HepG2 (cell line): ENCODE results near the gene PARK7. TPM values are rescaled to one million over a fixed set of nuclear protein-coding genes. Genes with fewer than 3 reads are reported as not detected.
A peak's percentile ranks its signal among the peaks of the same experiment; 100 is the strongest.

ENCODE experiments used
- ATAC-seq: fragments of 200-7000 bp; cut with Tn5 transposase; 3 replicates; pipeline ENCODE4 v1.9.1; 2020; ENCODE audit warnings: mild to moderate bottlenecking, moderate library complexity
- BruUV-seq: library from RNA; stranded (reverse); fragments of 400-500 nt; replicated peaks from 2 replicates; lab custom pipeline; 2021; lab: Mats Ljungman, UMichigan
- CTCF ChIA-PET: fragments of 300-600 bp; formaldehyde crosslinking; extraction: SDS; loops from one replicate; lab custom pipeline; 2021; ENCODE audit warnings: low total read pairs, inconsistent platforms, low intra/inter-chr PET ratio; lab: Yijun Ruan, JAX
- POLR2A ChIA-PET: fragments of 350-600 bp; sonication (Branson Sonifier 250); formaldehyde crosslinking; loops from one replicate; lab custom pipeline; 2020; ENCODE audit warnings: antibody characterized with exemption, inconsistent platforms; lab: Yijun Ruan, JAX
- DNase-seq: peaks from one replicate; pipeline ENCODE4 v3.0.0-alpha.2; 2015; ENCODE audit warnings: low spot score
- FAIRE-seq: peaks from 3 replicates; lab custom pipeline; 2011; peaks lifted over from hg19 to GRCh38; lab: Jason Lieb, UNC
- H2AFZ ChIP-seq: one replicate; pipeline ENCODE4 v1.6.1; 2011; ENCODE audit warnings: low read length, inconsistent platforms
- H3K27ac ChIP-seq: fragments of 300-600 bp; 3 replicates; pipeline ENCODE4 v1.8.0; 2011; ENCODE audit warnings: mixed run types, mild to moderate bottlenecking, mixed read lengths, low read length, inconsistent platforms; ENCODE audit not compliant: insufficient read depth; ENCODE audit errors: extremely low read length
- H3K27me3 ChIP-seq, 2 experiments: fragments of 200-600 bp in 1 of 2; 2 replicates in 1 of 2; 3 replicates in 1 of 2; pipeline versions ENCODE4 v1.6.0 to v1.8.0; 2011; ENCODE audit warnings: low read length in 2 of 2, mild to moderate bottlenecking in 2 of 2, moderate library complexity in 2 of 2, inconsistent platforms in 1 of 2; ENCODE audit not compliant: insufficient read depth in 2 of 2, control insufficient read depth in 1 of 2
- H3K36me3 ChIP-seq, 2 experiments: fragments of 200-600 bp in 1 of 2; replicated peaks in 1 of 2; 2 replicates in 1 of 2; 3 replicates in 1 of 2; pipeline versions ENCODE4 v1.5.1 to v1.8.0; 2011; ENCODE audit warnings: low read length in 2 of 2, inconsistent platforms in 1 of 2; ENCODE audit not compliant: insufficient read depth in 2 of 2, control insufficient read depth in 1 of 2
- H3K4me1 ChIP-seq: 2 replicates; pipeline ENCODE4 v1.5.1; 2012; ENCODE audit warnings: low read length, inconsistent platforms; ENCODE audit not compliant: insufficient read depth
- H3K4me2 ChIP-seq: 2 replicates; pipeline ENCODE4 v1.6.0; 2011; ENCODE audit warnings: low read depth, low read length, inconsistent platforms
- H3K4me3 ChIP-seq, 3 experiments: fragments of 200-600 bp in 1 of 3; sonication (generic), shearing (Covaris generic) in 1 of 3; replicated peaks in 1 of 3; 2 replicates each; pipeline ENCODE4 v1.5.1; 2011 to 2016; ENCODE audit warnings: low read length in 3 of 3, inconsistent platforms in 2 of 3, low read depth in 2 of 3, mild to moderate bottlenecking in 2 of 3, control low read depth in 1 of 3, mixed read lengths in 1 of 3; ENCODE audit not compliant: insufficient read depth in 1 of 3
- H3K79me2 ChIP-seq: one replicate; pipeline ENCODE4 v1.6.1; 2011; ENCODE audit warnings: low read length, inconsistent platforms; ENCODE audit not compliant: insufficient read depth
- H3K9ac ChIP-seq: 2 replicates; pipeline ENCODE4 v1.6.0; 2011; ENCODE audit warnings: mild to moderate bottlenecking, low read depth, low read length, inconsistent platforms; ENCODE audit not compliant: insufficient read depth
- H3K9me3 ChIP-seq: 2 replicates; pipeline ENCODE4 v1.5.1; 2012; ENCODE audit warnings: mild to moderate bottlenecking, low read length
- H4K20me1 ChIP-seq: 2 replicates; pipeline ENCODE4 v1.6.0; 2011; ENCODE audit warnings: inconsistent platforms, mild to moderate bottlenecking, low read length, moderate library complexity; ENCODE audit not compliant: insufficient read depth
- ASH2L ChIP-seq: fragments of 300-600, 200-600 bp; sonication (generic); IDR thresholded peaks from 2 replicates; pipeline ENCODE4 v1.7.0; 2017; ENCODE audit warnings: low read depth, mild to moderate bottlenecking, moderate library complexity, mixed read lengths, low read length; ENCODE audit not compliant: insufficient read length
- KDM6A ChIP-seq: IDR thresholded peaks from 2 replicates; pipeline ENCODE4 v1.6.1; 2016; ENCODE audit warnings: low read depth
- RBFOX2 ChIP-seq: fragments of 200-400 bp; formaldehyde crosslinking; IDR thresholded peaks from 2 replicates; pipeline ENCODE4 v1.6.1; 2017; ENCODE audit warnings: low read depth, mild to moderate bottlenecking, low read length
- REST ChIP-seq, 2 experiments: IDR thresholded peaks; 2 replicates each; pipeline ENCODE4 v1.6.1; 2011 to 2012; ENCODE audit warnings: low read length in 2 of 2, borderline replicate concordance in 1 of 2, low read depth in 1 of 2, mild to moderate bottlenecking in 1 of 2, moderate library complexity in 1 of 2
- SOX13 ChIP-seq, 3 experiments: fragments of 450-650 bp in 1 of 3; sonication (generic) in 1 of 3; formaldehyde crosslinking in 1 of 3; IDR thresholded peaks in 2 of 3; conservative IDR thresholded peaks in 1 of 3; 2 replicates each; pipeline versions ENCODE4 v1.5.0 to v1.6.1; 2016 to 2020; ENCODE audit warnings: antibody characterized with exemption in 1 of 3, mild to moderate bottlenecking in 1 of 3, missing compliant biosample characterization in 1 of 3, missing genetic modification reagents in 1 of 3, moderate library complexity in 1 of 3
- SP1 ChIP-seq, 2 experiments: fragments of 450-650 bp in 1 of 2; sonication (generic) in 1 of 2; formaldehyde crosslinking in 1 of 2; IDR thresholded peaks; 2 replicates each; pipeline versions ENCODE4 v1.4.0 to v1.6.1; 2016 to 2020; ENCODE audit warnings: missing genetic modification reagents in 1 of 2
- SRSF4 ChIP-seq: fragments of 200-400 bp; formaldehyde crosslinking; IDR thresholded peaks from one replicate; pipeline ENCODE4 v1.6.1; 2018; ENCODE audit warnings: mild to moderate bottlenecking, low read depth, low read length, moderate library complexity; ENCODE audit not compliant: poor library complexity, severe bottlenecking
- SSRP1 ChIP-seq: IDR thresholded peaks from 2 replicates; pipeline ENCODE4 v1.6.1; 2016; ENCODE audit warnings: control low read depth
- ZC3H4 ChIP-seq: sonication (generic); formaldehyde crosslinking; IDR thresholded peaks from 2 replicates; pipeline ENCODE4 v1.4.0; 2020; ENCODE audit warnings: missing genetic modification reagents, borderline replicate concordance
- ZNF83 ChIP-seq: sonication (generic); formaldehyde crosslinking; IDR thresholded peaks from 2 replicates; pipeline ENCODE4 v1.4.0; 2020; ENCODE audit warnings: missing genetic modification reagents, mild to moderate bottlenecking, borderline replicate concordance
- WGBS: methylation state at CpG from one replicate; pipeline ENCODE4 v1.1.6; 2017; ENCODE audit warnings: low lambda C conversion rate; 5-methylcytosine and 5-hydroxymethylcytosine counted together
- in situ Hi-C: cut with HindIII; loops from 2 replicates; pipeline ENCODE4 v1.10.0; 2017; ENCODE audit warnings: low pct_unique_long_range_greater_than_20kb; ENCODE audit not compliant: extremely low pct_ligation_motif_present
- intact Hi-C: fragments of 100-400 bp; cut with micrococcal nuclease; formaldehyde crosslinking; loops from one replicate; pipeline ENCODE4 v1.10.0; 2022; ENCODE audit not compliant: unreplicated experiment
- polyA plus RNA-seq, 8 experiments: library from polyadenylated mRNA; depleted of rRNA in 3 of 8; stranded (reverse) in 7 of 8; unstranded in 1 of 8; fragments of >200 nt; fragmentation: Illumina TruSeq in 4 of 8; extraction: Trizol in 4 of 8; gene quantifications; 2 replicates each; pipeline versions ENCODE4 v1.2.1 to v1.2.3, GENCODE V29; 2011 to 2016; ENCODE audit warnings: low read depth in 4 of 8, missing spikeins in 1 of 8, mixed read lengths in 1 of 8; ENCODE audit not compliant: insufficient read depth in 1 of 8
- total RNA-seq, 5 experiments: library from RNA; depleted of rRNA; stranded (reverse); fragments of >200 nt; fragmentation: Illumina TruSeq; extraction: Trizol; gene quantifications; 2 replicates each; pipeline ENCODE4 v1.2.3, GENCODE V29; 2016; ENCODE audit warnings: low read depth in 1 of 5
- TF ChIP-seq, protein P1 (sequence below): sonication (generic); formaldehyde crosslinking; IDR thresholded peaks from 2 replicates; pipeline ENCODE4 v1.4.0; 2020; ENCODE audit warnings: missing genetic modification reagents, borderline replicate concordance

PARK7 gene
- total and polyA plus RNA-seq, 2 of the 13 experiments (the other 11 are each of a cell fraction or from before 2014, with no cell fraction given): 212 to 296 TPM

- TF ChIP-seq KDM6A (CRISPR knock-in tag): no peak
- no peak for TF ChIP-seq ZNF83 (CRISPR knock-in tag)
Measured at GRCh38 chr1:8016895-8017241, 55.4 kb downstream of the PARK7 start (continued).

GRCh38 chr1:8017495-8018197, 56.1 kb downstream of the PARK7 start:
- peak overlapping the region; percentile 63 for H3K4me2 ChIP-seq
- peak overlapping the region; percentile 23; the same call in 1 of the 2 replicates for H3K9ac ChIP-seq
- ATAC-seq: peak; percentile 16; the same call in 2 of the 3 replicates
- peaks cover 96% of the 10 kb centered on the region for H3K79me2 ChIP-seq
- no peaks in the 10 kb centered on the region for H3K9me3 ChIP-seq
- peaks cover 18 to 60% of the 10 kb centered on the region in 2 experiments for H3K36me3 ChIP-seq
- WGBS: 9% methylated on average over 5 of the region's 5 CpGs
- peak overlapping the region; percentile 60 for H3K27ac ChIP-seq
- H4K20me1 ChIP-seq: peaks cover 100% of the 10 kb centered on the region
- ChIA-PET CTCF (no interaction called here), POLR2A (interaction anchor here (0.7 to 6.9 kb wide), 10 partner anchors 10 to 298 kb away, joined by 3 to 99 read pairs (median 8); partner anchors contain the start of gene ERRFI1)
- peaks cover 83% of the 10 kb centered on the region for H3K4me1 ChIP-seq
- H3K27me3 ChIP-seq: no peaks in the 10 kb centered on the region; a peak in 1 of 5 replicates
- in situ Hi-C loops (loop anchor here (10.0 kb wide), 1 partner anchor 297 kb away; the partner anchor contains the start of gene SLC45A1), intact Hi-C loops (no loop called here)
- H2AFZ ChIP-seq: no peak overlapping the region
- peak overlapping the region; percentile 14 to 94 (median 23); a peak in 5 of 6 replicates for H3K4me3 ChIP-seq
- no TSS peak for BruUV-seq
- DNase-seq: peak; percentile 85
- no peak for FAIRE-seq
- TF ChIP-seq SP1 (IDR thresholded peaks at IDR 0.05): no peak
- no peak for TF ChIP-seq SP1 (CRISPR knock-in tag; IDR thresholded peaks at IDR 0.05)
- peak; percentile 83 for TF ChIP-seq SRSF4
- TF ChIP-seq, protein P1, sequence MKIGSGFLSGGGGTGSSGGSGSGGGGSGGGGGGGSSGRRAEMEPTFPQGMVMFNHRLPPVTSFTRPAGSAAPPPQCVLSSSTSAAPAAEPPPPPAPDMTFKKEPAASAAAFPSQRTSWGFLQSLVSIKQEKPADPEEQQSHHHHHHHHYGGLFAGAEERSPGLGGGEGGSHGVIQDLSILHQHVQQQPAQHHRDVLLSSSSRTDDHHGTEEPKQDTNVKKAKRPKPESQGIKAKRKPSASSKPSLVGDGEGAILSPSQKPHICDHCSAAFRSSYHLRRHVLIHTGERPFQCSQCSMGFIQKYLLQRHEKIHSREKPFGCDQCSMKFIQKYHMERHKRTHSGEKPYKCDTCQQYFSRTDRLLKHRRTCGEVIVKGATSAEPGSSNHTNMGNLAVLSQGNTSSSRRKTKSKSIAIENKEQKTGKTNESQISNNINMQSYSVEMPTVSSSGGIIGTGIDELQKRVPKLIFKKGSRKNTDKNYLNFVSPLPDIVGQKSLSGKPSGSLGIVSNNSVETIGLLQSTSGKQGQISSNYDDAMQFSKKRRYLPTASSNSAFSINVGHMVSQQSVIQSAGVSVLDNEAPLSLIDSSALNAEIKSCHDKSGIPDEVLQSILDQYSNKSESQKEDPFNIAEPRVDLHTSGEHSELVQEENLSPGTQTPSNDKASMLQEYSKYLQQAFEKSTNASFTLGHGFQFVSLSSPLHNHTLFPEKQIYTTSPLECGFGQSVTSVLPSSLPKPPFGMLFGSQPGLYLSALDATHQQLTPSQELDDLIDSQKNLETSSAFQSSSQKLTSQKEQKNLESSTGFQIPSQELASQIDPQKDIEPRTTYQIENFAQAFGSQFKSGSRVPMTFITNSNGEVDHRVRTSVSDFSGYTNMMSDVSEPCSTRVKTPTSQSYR: peak; percentile 87
- TF ChIP-seq ASH2L: peak; percentile 23
- TF ChIP-seq RBFOX2: peak; percentile 81
- peak in 1 of 2 experiments; percentile 25; a peak in 1 of 4 replicates for TF ChIP-seq REST (IDR thresholded peaks at IDR 0.05; ENCODE audit: borderline replicate concordance in 1 of 2, low read depth in 1 of 2, low read length in 2 of 2)
- no peak for TF ChIP-seq SOX13 (IDR thresholded peaks at IDR 0.05)
- peak in 1 of 2 experiments; percentile 61; a peak in 2 of 4 replicates for TF ChIP-seq SOX13 (CRISPR knock-in tag; conservative IDR thresholded peaks at IDR 0.05 in 1 of 2, IDR thresholded peaks at IDR 0.05 in 1 of 2)
- TF ChIP-seq SSRP1 (CRISPR knock-in tag): peak; percentile 69; the same call in 1 of the 2 replicates
- 0 out of 2 replicates have a peak, but pooled peaks have one; percentile 60 for TF ChIP-seq ZC3H4 (CRISPR knock-in tag)
